ENCODE data around the gene ARHGEF2.
A peak's percentile ranks its signal among the peaks of the same experiment; 100 is the strongest.

The ARHGEF2 gene

GRCh38 chr1:155966750-155967149 lies 11.6 kb downstream of the ARHGEF2 start:
- CTCF ChIA-PET = interaction anchor here (1.1 to 4.0 kb wide), 4 partner anchors 9 to 23 kb away, joined by 5 to 24 read pairs (median 8); partner anchors contain the start of gene ARHGEF2
- H3K4me3 ChIP-seq (ENCODE audit: low read depth, low read length) = no peak overlapping the region
- TF ChIP-seq CTCF (IDR thresholded peaks at IDR 0.05; ENCODE audit: insufficient read depth, low read length, missing control alignments) = no peak
- POLR2A ChIA-PET = interaction anchor here (1.5 to 4.6 kb wide), 2 partner anchors 11 to 12 kb away, joined by 4 to 29 read pairs; partner anchors contain the start of gene ARHGEF2
- no peak for DNase-seq (ENCODE audit: low read depth, low spot score)

DNA sequence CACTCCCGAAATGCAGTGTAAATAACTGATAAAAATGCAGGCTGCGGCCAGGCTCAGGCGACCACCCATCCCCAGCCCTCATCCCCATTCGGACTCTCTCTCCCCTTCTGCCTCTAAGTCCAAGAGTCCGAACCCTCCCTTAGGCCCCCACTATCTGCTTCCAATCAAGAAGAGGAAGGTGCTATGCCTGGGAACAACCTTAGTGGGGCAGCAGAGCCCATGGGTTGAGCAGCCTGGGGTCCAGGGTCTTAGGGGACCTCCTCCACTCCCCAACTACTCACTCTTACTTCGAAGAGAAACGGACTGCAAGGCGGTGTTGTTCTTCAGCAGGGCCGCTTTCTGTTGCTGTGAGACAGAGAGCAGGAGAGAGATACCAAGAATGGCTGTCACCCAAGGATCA lies 12.2 kb downstream of the ARHGEF2 start:
- ChIA-PET POLR2A (interaction anchor here (4.6 kb wide), 1 partner anchor 11 kb away, joined by 29 read pairs; the partner anchor contains the start of gene ARHGEF2), CTCF (interaction anchor here (1.1 to 2.9 kb wide), 3 partner anchors 9 to 23 kb away, joined by 4 to 10 read pairs (median 5); no protein-coding TSS in a partner anchor)
- no peak for TF ChIP-seq CTCF (IDR thresholded peaks at IDR 0.05; ENCODE audit: insufficient read depth, low read length, missing control alignments)
- H3K4me3 ChIP-seq (ENCODE audit: low read depth, low read length) = no peak overlapping the region
- DNase-seq (ENCODE audit: low read depth, low spot score) = no peak

- no peak for TF ChIP-seq CTCF (IDR thresholded peaks at IDR 0.05; ENCODE audit: insufficient read depth, low read length, missing control alignments)
- CTCF ChIA-PET = interaction anchor here (1.2 to 3.7 kb wide), 2 partner anchors 9 to 13 kb away, joined by 3 to 22 read pairs; partner anchors contain the start of gene ARHGEF2
- POLR2A ChIA-PET = interaction anchor here (1.6 to 4.9 kb wide), 3 partner anchors 12 to 22 kb away, joined by 3 to 58 read pairs (median 19); partner anchors contain the start of gene ARHGEF2
- no peak for DNase-seq (ENCODE audit: low read depth, low spot score)
- H3K4me3 ChIP-seq (ENCODE audit: low read depth, low read length) = no peak overlapping the region
Observed at GRCh38 chr1:155964193-155964592, 14.2 kb downstream of the ARHGEF2 start.

GRCh38 chr1:155962599-155963211 lies 15.6 kb downstream of the ARHGEF2 start:
- H3K4me3 ChIP-seq (ENCODE audit: low read depth, low read length) = no peak overlapping the region

GRCh38 chr1:155961937-155962336 lies 16.4 kb downstream of the ARHGEF2 start:
- peak; percentile 71 for TF ChIP-seq CTCF (IDR thresholded peaks at IDR 0.05; ENCODE audit: insufficient read depth, low read length, missing control alignments)
- H3K4me3 ChIP-seq (ENCODE audit: low read depth, low read length) = no peak overlapping the region
- ChIA-PET CTCF (interaction anchor here (0.6 to 3.7 kb wide), 8 partner anchors 11 to 168 kb away, joined by 3 to 33 read pairs (median 4); partner anchors contain the start of gene ARHGEF2), POLR2A (interaction anchor here (0.7 to 4.9 kb wide), 6 partner anchors 8 to 41 kb away, joined by 3 to 58 read pairs (median 4); partner anchors contain the start of gene ARHGEF2)
- peak; percentile 74 for DNase-seq (ENCODE audit: low read depth, low spot score)

More at GRCh38 chr1:155962599-155963211, 15.6 kb downstream of the ARHGEF2 start:
- no peak for DNase-seq (ENCODE audit: low read depth, low spot score)
- no peak for TF ChIP-seq CTCF (IDR thresholded peaks at IDR 0.05; ENCODE audit: insufficient read depth, low read length, missing control alignments)
- POLR2A ChIA-PET = interaction anchor here (0.5 to 4.9 kb wide), 7 partner anchors 9 to 31 kb away, joined by 3 to 58 read pairs (median 3); partner anchors contain the start of gene ARHGEF2
- CTCF ChIA-PET = interaction anchor here (0.7 to 3.7 kb wide), 5 partner anchors 14 to 167 kb away, joined by 3 to 33 read pairs (median 5); partner anchors contain the start of gene ARHGEF2
